Prostate gland (tissue), 2 donors: ENCODE results near the gene RASAL2.

Experiments
- POLR2A ChIP-seq: fragments of 450-650 bp; IDR thresholded peaks from one replicate; pipeline ENCODE4 v1.6.1; 2016; ENCODE audit warnings: antibody characterized with exemption, mild to moderate bottlenecking
- POLR2AphosphoS5 ChIP-seq: sonication (generic); formaldehyde crosslinking; IDR thresholded peaks from one replicate; pipeline ENCODE4 v1.6.1; 2017; ENCODE audit warnings: antibody characterized with exemption
- TF ChIP-seq, protein P1 (sequence below), 4 experiments: fragments of 200-600 bp in 2 of 4; fragments of 450-650 bp in 2 of 4; sonication (generic) in 2 of 4; IDR thresholded peaks; 1 replicate in 3 of 4; 2 replicates in 1 of 4; pipeline ENCODE4 v1.5.1; 2016 to 2019; ENCODE audit warnings: antibody characterized with exemption in 4 of 4, mild to moderate bottlenecking in 2 of 4, moderate library complexity in 2 of 4

DNA sequence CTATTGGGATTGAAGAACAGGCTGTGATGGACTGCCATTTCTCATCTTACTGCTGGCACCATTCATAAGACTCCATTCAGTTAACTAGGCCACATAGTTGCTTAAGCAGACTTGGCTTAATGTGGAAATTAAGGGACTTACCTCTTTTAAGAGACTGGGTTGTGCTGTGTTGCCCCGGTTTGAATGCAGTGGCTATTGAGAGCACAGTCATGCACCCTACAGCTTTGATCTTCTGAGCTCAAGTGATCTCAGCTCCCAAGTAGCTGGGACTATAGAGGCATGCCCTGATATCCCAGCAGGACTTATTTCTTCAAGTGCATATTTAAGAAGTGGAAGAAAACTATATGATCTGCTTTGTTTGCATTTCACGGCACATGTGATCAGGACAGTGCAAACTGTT is 181.1 kb downstream of the RASAL2 start:
- TF ChIP-seq, protein P1, sequence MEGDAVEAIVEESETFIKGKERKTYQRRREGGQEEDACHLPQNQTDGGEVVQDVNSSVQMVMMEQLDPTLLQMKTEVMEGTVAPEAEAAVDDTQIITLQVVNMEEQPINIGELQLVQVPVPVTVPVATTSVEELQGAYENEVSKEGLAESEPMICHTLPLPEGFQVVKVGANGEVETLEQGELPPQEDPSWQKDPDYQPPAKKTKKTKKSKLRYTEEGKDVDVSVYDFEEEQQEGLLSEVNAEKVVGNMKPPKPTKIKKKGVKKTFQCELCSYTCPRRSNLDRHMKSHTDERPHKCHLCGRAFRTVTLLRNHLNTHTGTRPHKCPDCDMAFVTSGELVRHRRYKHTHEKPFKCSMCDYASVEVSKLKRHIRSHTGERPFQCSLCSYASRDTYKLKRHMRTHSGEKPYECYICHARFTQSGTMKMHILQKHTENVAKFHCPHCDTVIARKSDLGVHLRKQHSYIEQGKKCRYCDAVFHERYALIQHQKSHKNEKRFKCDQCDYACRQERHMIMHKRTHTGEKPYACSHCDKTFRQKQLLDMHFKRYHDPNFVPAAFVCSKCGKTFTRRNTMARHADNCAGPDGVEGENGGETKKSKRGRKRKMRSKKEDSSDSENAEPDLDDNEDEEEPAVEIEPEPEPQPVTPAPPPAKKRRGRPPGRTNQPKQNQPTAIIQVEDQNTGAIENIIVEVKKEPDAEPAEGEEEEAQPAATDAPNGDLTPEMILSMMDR (IDR thresholded peaks at IDR 0.05): no peak
- TF ChIP-seq POLR2A: no peak
- TF ChIP-seq POLR2AphosphoS5: no peak
